GM21423 (cell line): ENCODE data around the gene ASMT.
"Not testable (repeated sequence)": the region's sequence is repeated elsewhere in the genome, so short reads cannot be mapped to it uniquely, and the experiment has no call there.

Experiments used
- ATAC-seq: cut with Tn5 transposase; IDR thresholded peaks from one replicate; pipeline ENCODE4 v1.9.1; 2021; ENCODE audit warnings: mild to moderate bottlenecking, moderate library complexity; ENCODE audit not compliant: unreplicated experiment

ASMT gene

GRCh38 chrX:1646009-1646408 is 31.1 kb downstream of the ASMT start:
- no peak for ATAC-seq

DNA sequence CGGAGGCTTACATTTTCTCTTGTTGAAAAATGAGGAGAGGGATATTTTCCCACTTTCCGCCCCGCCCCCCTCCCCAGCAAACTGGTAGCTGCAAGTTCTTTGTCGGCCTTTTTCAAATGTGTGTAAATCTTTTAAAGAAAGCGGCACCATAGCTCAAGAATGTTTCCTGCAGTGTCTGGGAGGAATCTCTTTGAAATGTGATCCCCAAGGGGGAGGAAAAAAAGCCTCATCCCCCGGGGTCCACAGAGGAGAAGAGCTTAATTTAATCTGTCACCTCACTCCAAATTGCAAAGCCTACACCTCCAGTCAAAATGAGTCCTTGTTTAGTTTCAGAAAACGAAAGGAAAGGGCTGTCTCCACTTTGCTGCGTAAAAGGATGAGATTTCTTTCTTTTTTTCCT is 34.8 kb downstream of the ASMT start:
- no peak for ATAC-seq

GRCh38 chrX:1652011-1652811 is 37.4 kb downstream of the ASMT start:
- not testable (repeated sequence) for ATAC-seq

GRCh38 chrX:1656379-1656778 is 41.5 kb downstream of the ASMT start:
- ATAC-seq = no peak

DNA sequence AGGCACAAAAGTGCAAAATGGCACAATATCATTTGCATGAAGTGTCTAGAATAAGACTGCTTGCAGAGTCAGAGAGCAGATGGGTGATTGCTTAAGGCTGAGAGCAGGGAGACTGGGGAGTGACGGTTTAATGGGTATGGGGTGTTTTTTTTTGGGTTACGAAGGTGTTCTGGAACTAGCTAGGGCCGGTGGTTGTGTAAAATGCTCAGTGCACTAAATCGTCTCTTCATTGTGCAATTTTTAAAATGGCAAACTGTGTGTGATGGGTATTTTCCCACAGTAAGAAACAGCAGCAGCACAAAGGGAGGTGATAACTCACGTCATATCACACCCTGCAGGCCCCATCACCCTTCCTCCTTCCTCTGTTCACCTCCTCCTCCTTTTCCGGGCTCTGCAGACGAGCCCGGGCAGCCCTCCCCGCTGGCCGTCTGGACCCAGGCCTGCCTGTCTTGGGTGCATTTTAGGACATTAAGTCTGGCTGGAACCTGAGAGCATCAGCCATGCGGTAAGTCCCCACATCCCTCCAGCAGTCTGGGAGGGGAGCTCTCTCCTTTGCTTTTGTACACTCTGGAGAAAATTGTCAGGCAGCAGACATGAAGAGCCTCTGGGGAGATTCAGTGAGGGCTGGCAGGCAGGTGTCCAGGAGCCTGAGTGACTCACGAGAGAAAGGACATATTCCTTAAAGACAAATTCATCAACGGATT is 42.7 kb downstream of the ASMT start:
- peak; percentile 37 for ATAC-seq

- ATAC-seq = no peak
Observed at GRCh38 chrX:1658071-1658491, 43.2 kb downstream of the ASMT start.

DNA sequence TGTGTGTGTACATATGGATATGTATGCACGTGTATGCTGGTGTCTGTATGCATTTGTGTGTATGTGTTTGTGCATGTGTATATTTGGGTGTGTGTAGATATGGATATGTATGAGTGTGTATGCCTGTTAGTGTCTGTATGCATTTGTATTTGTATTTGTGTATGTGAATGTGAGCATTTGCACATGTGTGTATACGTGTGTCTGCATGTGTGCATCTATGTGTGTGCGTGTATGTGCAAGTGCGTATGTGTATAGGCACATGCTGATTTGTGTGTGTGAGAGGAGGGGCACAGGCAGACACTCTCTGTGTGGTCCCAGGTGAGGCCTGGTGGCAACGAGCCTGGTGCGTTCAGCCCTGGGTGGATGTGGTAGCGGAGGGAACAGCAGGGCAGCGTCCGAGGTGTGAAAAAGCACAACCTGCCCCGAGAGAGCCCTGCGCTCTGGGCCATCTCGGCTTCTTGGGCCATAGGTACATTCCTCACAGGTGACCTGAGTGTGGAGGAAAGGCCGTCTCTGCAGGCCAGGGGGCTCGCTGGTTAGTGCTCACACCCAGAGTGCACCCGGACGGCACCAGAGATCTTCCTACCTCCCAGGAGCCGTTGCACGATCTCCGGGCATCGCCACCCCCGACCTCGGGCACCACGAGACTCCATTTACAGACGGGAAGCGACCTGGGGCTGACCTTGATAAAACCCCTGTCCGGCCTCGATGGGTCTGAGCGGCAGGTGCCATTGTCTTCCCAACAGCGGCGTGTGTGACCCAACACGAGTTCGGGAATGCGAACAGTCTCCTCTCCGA is 45.0 kb downstream of the ASMT start:
- no peak for ATAC-seq

DNA sequence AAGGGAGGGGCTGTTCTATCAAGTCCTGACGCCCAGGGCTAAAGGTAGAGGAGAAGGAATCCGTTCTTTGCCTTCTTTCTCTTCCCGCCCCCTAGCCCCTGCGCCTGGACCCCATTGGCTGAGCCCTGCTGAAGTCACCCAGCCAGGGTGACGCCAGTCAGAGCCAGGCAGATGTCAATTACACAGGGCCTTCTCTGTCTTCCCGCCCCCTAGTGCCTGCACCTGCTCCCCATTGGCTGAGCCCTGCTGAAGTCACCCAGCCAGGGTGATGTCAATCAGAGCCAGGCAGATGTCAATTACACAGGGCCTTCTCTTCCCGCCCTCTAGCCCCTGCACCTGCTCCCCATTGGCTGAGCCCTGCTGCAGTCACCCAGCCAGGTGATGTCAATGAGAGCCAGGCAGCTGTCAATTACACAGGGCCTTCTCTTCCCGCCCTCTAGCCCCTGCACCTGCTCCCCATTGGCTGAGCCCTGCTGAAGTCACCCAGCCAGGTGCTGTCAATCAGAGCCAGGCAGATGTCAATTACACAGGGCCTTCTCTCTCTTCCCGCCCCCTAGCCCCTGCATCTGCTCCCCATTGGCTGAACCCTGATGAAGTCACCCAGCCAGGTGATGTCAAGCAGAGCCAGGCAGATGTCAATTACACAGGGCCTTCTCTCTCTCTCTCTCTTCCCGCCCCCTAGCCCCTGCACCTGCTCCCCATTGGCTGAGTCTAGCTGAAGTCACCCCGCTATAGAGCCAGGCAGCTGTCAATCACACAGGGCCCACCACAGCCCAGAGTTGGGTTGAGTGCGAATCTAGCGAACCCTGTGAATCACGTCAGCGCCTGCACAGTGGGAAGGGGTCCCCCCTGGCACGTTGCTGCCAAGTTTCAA is 46.4 kb downstream of the ASMT start:
- peak; percentile 87 for ATAC-seq

- no peak for ATAC-seq
Observed at GRCh38 chrX:1661922-1662221, 47.0 kb downstream of the ASMT start.

DNA sequence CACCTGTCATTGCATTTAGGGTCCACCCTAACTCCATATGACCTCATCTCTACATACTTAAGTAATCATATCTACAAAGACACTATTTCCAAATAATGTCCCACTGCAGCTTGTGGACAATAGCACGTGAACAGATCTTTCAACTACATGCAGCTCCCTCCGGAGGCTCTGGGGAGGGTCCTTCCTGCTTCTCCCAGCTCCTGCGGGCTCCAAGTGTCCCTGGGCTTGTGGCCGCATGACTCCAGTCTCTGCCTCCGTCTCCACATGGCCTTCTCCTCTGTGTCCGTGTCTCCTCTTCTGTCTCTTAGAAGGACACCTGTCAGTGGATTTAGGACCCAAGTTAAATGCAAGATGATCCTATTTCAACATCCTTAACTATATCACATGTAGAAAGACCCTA is 52.7 kb downstream of the ASMT start:
- no peak for ATAC-seq

DNA sequence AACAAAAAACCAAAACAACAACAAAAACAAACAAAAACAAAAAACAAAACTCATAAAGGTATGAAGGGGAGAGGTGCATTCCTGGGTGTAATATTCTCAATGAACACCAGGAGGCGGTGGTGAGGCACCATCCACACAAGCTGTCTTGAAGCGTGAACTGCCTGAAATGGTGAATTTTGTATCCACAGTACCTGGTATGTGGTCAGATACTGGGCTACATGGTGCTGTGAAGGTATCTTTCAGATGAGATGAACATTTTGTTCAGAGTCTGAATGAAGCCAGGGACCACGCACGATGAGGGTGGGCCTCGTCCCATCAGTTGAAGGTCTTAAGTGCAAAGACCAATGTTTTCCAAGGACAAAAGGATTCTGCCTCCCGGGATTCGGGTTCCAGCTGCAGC is 58.5 kb downstream of the ASMT start:
- ATAC-seq = no peak

DNA sequence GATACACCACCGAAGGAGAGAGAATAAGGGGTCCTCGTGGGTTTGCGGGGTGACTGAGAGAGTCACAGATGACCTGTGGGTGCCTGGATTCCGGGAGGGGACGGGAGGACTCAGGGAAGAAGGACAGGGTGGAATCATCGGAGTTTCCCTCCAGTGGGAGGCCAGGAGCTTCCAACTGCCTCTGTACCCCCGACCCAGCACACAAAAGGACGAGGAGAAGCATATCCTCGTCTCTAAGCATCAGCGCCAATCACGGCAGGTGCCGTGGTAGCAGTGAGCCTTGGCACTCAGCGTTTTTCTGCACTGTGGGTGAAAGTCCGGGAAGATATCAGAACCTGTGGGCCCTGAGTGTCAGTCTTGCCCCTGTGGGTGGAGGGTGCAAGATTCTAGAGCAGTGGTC is 62.0 kb downstream of the ASMT start:
- no peak for ATAC-seq

DNA sequence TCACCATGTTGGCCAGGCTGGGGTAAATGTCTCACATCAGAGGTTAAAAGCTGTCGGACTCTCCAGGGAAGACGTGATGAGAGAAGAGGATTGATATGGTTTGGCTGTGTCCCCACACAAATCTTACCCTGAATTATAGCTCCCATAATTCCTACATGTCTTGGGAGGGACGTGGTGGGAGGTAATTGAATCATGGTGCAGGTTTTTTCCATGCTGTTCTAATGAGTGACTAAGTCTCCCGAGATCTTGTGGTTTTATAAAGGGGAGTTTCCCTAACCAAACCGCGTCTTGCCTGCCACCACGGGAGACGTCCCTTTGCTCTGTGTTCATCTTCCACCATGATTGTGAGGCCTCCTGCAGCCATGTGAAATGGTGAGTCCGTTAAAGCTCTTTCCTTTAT is 64.4 kb downstream of the ASMT start:
- no peak for ATAC-seq

DNA sequence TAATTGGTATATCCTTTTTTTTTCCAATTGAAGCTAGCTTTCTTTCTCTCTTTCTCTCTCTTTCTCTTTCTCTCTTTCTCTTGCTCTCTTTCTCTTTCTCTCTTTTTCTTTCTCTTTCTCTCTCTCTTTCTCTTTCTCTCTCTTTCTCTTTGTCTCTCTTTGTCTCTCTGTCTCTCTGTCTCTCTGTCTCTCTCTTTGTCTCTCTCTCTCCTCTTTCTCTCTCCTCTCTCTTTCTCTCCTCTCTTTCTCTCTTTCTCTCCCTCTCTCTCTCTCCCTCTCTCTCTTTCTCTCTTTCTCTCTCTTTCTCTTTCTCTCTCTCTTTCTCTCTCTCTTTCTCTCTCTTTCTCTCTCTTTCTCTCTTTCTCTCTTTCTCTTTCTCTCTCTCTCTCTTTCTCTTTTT is 66.6 kb downstream of the ASMT start:
- no peak for ATAC-seq

- not testable (repeated sequence) for ATAC-seq
Observed at GRCh38 chrX:1681856-1682255, 67.0 kb downstream of the ASMT start.

GRCh38 chrX:1682501-1682900 is 67.6 kb downstream of the ASMT start:
- ATAC-seq = not testable (repeated sequence)

DNA sequence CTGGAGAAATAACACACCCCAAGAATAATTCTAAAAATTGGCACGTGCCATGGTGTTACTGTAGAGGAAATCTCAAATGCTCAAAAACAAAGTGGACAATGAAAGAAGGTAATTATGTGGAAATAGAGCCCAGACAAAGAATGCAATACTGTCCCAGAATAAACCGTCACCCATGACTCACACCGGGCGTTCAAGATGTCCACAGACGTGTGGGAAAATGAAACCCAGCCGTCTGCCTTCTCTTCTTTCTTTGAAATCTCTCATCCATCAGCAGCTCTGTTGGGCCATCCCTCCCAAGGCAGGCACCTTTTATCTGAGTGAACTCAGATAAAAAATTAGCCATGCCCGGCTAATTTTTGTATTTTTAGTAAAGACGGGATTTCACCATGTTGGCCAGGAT is 70.0 kb downstream of the ASMT start:
- not testable (repeated sequence) for ATAC-seq

GRCh38 chrX:1685444-1685880 is 70.6 kb downstream of the ASMT start:
- not testable (repeated sequence) for ATAC-seq

DNA sequence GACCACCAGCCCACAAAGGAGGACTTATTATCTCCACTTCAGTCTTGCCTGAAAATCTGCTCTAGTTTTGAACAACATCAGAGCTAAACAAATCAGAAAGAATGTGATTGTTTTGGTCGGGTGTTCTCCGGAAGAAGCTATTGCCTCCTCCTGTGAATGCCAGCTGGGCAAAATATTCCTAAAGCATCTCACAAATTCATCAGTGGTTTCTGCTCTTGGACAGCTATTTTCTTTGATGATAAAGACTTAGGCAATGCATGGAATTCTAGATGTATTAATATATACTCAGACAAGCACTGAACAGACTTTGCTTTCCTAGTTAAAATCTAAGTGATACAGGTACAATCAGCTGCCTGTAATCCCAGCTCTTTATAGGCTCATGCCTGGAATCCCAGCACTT is 71.8 kb downstream of the ASMT start:
- no peak for ATAC-seq
